Ishikawa (cell line): ENCODE measurements around the gene PYM1.

Experiments
- YY1 ChIP-seq: IDR thresholded peaks from 2 replicates; pipeline ENCODE4 v1.6.1; 2012; ENCODE audit warnings: low read depth
- TF ChIP-seq, protein P1 (sequence below): IDR thresholded peaks from 2 replicates; pipeline ENCODE4 v1.6.1; 2012

DNA sequence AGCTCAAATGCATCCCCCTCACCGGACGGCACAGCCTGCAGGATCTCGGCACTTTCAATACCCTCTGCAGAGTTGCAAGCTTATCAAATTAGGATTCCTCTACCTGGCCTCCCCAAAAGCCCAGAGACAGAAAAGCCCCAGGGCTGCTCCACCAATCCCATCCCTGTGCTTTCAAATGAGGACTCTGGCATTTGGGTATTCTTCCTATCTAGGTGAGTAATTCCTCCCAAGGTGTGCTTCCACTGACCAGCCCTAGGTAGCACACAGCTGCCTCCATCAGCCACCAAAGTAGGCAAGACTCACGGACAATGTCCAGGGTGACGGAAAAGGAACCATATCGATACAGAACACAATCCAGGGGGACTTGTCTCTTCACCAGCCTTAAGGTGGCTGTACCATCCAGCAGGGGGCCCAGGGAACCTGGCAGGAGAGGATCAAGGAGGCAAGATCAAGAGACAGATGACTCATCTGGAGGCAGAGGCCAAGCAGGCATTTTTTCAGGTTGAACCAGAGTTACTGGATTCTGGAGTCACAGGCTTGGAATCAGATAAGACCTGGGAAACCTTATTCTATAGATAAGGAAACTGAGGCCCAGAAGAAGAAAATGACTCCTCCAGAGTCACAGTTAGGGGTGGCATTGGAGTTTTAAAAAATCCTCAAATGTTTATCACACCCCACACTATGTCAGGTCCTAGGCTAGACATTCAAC is 28.3 kb upstream of the PYM1 start:
- TF ChIP-seq, protein P1, sequence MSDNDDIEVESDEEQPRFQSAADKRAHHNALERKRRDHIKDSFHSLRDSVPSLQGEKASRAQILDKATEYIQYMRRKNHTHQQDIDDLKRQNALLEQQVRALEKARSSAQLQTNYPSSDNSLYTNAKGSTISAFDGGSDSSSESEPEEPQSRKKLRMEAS = no peak
- no peak for TF ChIP-seq YY1
